Stimulated activated CD8-positive, alpha-beta memory T cell treated with anti-CD3 and anti-CD28 coated beads, Interleukin-15, amount 100 ng/mL, for 48 hours (primary cell): ENCODE results near the gene GXYLT2.
A peak's percentile ranks its signal among the peaks of the same experiment; 100 is the strongest.

Experiments
- DNase-seq, 2 donors: peaks; one replicate each; pipeline ENCODE4 v3.0.0-alpha.2; 2020; ENCODE audit warnings: low read depth in 2 of 2

GXYLT2 gene

GRCh38 chr3:72887705-72888545 lies at the start of gene GXYLT2:
GXYLT2 (plus strand) TSS chr3:72888046; CDS start chr3:72888234, 188 bp downstream.
- DNase-seq, result peak; percentile 2 to 7

DNA sequence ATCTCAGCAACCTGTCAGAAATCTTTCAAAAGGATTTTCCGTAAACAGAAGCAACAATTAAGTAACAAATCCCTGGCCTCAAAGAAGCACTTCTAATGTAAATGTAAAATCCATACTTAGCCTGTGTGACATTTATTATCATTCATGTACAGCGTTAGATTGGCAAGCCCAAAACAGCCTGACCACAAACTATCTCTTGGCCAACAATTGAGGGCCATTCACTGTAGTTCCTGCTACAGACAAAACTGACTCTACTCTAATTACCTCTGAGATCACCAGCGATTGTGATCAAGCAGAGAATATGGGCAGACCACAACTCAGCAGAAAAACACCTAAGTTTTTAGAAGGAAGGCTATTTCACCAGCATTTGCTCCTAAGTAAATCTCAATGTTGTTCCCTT lies 48.8 kb upstream of the GXYLT2 start:
- DNase-seq, result no peak

GRCh38 chr3:72844436-72844993 lies 43.3 kb upstream of the GXYLT2 start:
- no peak for DNase-seq

- DNase-seq, result no peak
Measured at GRCh38 chr3:72846166-72846565, 41.7 kb upstream of the GXYLT2 start.

- DNase-seq, result no peak
Measured at GRCh38 chr3:72847282-72847681, 40.6 kb upstream of the GXYLT2 start.

GRCh38 chr3:72847751-72848702 lies 39.8 kb upstream of the GXYLT2 start, which contains the start of gene SHQ1:
SHQ1 (minus strand) TSS chr3:72848445; CDS start chr3:72848340, 105 bp downstream.
- peak; percentile 91 to 94 for DNase-seq

DNA sequence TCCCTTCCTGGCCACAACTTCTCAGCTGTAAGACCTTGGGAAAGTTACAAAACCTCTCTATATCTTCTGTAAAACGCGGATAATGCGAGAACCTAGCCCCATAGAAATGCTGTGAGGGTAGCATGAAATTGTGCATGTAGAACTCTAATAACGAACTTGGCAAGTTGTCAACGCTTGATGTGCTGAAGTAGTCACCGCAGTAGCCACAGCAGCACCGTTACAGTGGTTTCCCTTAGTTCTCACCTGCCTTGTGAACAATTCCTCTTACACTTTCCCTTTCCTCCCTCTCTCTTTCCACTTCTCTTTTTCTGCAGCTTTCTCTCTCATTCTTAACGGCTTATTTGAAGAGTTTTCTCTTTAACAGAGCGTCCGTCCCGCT lies 39.2 kb upstream of the GXYLT2 start:
- DNase-seq, result no peak

DNA sequence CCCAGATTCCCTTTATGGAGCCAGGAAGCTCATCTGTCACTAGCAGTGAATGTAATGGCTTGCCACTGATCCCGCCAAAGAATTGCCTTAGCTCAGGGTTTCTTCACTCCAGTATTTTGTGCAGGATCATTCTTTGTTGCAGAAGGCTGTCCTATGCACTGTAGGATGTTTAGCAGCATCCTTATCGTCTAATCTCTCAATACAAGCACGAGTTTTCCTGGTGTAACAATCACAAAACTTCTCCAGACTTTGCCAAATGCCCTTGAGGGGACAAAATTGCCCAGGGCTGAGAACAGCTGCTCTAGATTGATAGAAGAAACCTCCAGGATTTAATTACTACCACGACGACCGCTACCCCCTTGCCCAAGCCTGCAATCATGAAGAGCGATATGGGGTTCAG lies 32.8 kb upstream of the GXYLT2 start:
- no peak for DNase-seq

GRCh38 chr3:72860053-72860452 lies 27.8 kb upstream of the GXYLT2 start:
- DNase-seq, result no peak

GRCh38 chr3:72860846-72861245 lies 27.0 kb upstream of the GXYLT2 start:
- no peak for DNase-seq

DNA sequence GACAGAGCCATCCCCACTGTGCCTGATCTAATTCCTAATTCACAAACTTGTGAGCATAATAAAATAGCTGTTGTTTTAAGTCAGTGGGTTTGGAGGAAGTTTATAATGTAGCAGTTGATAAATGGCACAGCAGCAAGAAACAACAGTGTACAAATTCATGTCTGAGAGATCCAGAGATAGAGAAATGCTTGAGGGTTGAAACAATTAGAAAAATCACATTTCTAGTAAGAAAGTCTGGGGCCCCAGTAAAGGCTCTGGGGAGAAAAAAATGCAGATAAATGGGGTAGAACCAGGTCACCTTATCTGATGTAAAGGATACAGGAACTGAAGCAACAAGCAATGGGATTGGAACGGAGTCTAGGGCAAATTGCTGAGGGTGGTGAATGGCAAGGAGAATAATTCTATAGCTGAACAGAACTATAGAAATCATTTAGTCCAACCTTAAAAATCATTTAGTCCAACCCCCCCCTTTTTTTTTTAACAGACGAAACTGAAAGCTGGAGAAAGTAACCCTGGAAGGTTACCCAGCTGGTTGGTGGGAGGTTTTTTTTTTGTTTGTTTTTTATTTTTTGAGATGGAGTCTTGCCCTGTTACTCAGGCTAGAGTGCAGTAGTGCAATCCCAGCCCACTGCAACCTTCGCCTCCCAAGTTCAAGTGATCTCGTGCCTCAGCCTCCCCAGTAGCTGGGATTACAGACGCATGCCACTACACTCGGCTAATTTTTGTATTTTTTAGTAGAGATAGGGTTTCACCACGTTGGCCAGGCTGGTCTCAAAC lies 25.3 kb upstream of the GXYLT2 start:
- DNase-seq, result no peak

DNA sequence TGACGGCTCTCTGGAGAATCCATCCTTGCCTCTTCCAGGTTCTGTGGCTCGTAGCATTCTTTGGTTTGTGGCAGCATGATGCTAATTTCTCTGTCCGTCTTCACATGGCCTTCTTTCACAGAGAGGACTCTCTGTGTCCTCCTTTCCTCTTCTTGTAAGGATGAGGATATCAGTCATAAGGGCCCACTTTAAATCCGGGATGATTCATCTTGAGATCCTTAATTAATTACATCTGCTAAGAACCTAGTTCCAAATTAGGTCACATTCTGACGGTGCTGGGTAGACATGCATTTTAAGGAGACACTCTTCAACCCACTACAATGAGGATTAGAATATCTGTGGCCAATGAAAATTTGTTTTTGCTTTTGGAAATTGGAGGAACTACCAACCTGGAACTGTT lies 15.7 kb upstream of the GXYLT2 start:
- no peak for DNase-seq

DNA sequence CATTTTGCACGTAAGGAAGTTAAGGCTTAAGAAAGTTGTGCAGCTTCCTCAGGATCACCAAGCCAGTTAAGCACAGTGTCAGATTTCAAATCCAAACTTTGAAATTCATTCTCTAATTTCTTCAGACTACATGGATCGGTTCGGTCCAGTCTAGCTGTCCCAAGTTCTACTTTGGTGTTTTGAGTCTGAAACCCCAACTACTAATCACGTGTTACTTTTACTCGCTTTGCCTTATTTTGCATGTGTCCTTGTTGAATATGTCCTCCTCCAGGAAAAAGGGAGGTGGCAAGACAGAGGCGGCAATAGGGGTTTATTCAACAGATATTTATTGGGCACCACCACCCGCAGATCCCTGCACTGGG lies 522 bp upstream of the GXYLT2 start:
- no peak for DNase-seq

DNA sequence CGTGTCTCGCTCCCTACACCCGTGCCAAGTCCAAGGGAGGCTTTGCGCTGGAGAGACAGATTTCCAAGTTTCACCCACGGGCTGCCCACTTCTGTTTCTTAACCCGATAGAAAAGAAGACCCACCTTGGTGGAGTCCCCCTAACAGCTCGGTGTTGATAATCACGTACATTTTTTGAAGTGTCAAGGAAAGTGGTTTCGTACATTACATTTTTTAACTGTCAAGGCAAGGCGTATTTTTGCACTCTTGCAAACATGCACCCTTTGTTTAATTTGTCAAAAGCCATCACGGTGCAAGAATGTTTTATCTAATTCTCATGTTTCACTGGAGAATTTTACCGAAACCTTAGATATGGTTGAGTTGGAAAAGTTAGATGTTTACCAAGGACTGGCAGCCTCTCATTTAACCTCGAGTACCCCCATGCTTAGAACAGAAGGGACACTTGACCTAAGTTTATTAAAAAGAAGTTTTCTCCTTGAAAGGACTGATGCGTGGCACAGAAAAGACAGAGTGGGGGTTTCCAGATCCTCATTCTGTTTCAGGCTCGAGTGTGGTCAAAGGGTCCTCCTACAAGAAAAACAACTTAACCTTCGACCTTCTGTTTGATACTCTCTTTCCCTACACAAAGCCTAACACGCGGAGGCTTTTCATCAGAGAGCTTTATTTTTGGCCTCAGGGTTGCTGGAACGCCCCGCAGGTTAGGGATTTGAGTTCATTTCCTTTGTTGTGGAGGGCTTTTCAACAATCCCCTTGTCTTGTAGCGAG lies 882 bp downstream of the GXYLT2 start:
- no peak for DNase-seq

GRCh38 chr3:72889310-72890165 lies 1.7 kb downstream of the GXYLT2 start:
- DNase-seq, result no peak

DNA sequence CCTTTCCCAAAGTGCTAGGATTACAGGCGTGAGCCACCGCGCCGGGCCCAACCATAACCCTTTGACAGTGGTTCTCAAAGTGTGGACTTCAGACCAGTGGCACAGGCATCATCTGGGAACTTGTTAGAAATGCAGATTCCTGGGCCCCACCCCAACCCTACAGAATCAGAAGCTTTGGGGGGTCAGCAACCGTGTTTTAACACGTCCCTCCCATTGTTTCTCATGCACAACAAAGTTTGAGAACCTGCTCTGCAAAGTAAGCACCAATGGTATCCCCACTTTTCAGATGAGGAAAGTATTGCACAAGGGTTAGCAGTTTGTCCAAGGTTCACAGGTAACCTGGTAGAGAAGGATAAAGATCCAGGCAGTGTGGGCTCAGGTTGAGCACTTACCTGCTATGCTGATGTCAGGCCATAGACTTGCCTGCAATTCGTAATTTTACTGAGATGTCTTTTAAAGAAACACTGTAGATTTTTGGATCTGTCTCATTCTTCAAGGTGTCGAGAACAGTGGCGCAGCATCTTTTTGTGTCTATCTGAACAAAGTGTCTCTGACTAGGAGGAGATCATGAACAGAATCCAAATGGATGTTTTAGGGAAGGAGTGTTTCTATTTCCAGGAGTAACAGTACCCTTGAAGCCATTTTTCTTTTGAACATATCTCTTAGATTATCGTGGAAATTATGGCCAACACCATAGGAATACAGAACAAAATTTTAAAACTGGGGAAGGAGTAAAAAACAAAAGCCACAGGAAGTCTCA lies 2.5 kb downstream of the GXYLT2 start:
- DNase-seq, result no peak

DNA sequence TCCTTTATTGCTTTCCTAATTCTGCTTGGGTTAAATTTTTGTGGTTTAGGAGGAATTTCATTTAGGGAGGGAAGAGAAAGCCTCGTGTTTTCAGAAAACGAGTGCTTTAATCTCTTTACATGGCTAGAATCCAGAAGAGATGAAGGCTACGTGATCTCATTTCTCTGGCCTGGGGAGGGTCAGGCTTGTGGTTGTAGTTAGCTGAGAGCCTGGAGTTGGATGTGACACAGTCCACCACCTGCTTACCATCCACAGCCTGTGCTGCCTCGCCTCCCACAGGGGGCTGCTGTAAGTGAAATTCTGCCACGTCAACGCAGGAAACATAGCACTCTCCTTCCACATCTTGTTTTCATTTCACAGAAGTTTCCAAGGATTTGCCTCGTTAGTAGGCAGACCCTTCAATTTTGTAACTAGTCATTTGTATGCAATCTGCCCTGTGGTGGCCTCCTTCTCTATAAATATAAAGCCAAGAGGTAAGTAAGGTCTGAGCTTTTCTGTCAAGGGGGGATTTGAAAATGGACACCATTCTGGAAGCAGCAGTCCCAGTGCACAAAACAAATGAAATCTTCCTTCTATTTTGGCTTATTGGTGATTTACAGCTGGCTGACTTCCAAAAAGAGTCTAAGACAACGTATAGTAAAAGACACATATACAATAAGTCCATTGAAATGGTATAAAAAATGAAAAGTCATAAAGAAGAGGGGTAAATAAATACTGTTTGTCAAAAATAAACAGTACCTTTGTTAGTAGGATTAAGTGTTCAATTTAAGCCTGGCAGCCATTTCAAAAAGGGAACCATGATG lies 3.4 kb downstream of the GXYLT2 start:
- no peak for DNase-seq

DNA sequence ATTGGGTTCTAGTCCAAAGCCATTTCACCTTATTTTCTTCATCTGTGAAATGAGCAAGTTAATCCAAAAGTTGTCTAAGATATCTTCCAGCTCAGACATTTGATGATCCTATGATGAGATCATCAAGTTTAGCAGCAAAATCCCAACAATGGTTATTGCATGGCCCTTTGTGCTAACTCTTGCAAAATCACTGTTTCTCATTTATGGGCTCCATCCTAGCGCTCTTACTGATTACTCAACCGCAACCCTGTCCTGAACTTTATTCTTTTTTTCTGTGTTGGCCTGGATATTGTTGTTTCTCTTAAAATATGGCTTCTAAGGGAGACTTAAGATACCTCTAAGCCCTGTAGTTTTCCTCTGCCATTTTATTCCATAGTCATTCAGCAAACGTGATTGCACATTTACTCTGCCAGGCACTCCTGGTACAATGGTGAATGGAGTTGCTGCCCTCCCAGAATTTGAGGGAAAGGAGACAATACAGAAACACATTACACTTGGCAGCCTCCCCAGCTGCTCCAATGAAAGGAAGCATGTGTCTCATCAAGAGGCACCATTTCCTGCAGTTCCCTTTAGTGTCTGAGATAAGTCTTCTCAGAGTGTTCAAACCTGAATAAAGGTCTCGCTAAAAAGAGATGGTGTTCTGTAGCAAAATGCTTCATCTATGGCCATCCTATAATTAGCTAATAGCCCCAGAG lies 4.4 kb downstream of the GXYLT2 start:
- no peak for DNase-seq
